Left lung (tissue), 10 donors: ENCODE results near the gene GINS2. TPM values are rescaled to one million over a fixed set of nuclear protein-coding genes. Genes with fewer than 3 reads are reported as not detected.

ENCODE experiments used
- ATAC-seq: fragments of 200-7000 bp; cut with Tn5 transposase; one replicate; pipeline ENCODE4 v1.9.1; 2020; ENCODE audit warnings: moderate library complexity
- DNase-seq, 4 donors: peaks; one replicate each; pipeline ENCODE4 v3.0.0-alpha.2; 2013 to 2020
- H3K27ac ChIP-seq, 2 donors: fragments of 200-600 bp; sonication (generic) in 1 of 2; one replicate each; pipeline versions ENCODE4 v1.5.0 to v1.8.0; 2020 to 2021
- H3K27me3 ChIP-seq, 2 donors: fragments of 200-600 bp; sonication (generic) in 1 of 2; one replicate each; pipeline versions ENCODE4 v1.5.0 to v1.8.0; 2020 to 2021
- H3K36me3 ChIP-seq, 2 donors: fragments of 200-600 bp; sonication (generic) in 1 of 2; one replicate each; pipeline versions ENCODE4 v1.5.0 to v1.8.0; 2020 to 2021
- H3K4me1 ChIP-seq, 2 donors: fragments of 200-600 bp; one replicate each; pipeline ENCODE4 v1.8.0; 2021
- H3K4me3 ChIP-seq, 2 donors: fragments of 200-600 bp; sonication (generic) in 1 of 2; one replicate each; pipeline versions ENCODE4 v1.5.0 to v1.8.0; 2020 to 2021; ENCODE audit warnings: mild to moderate bottlenecking in 1 of 2
- H3K9me3 ChIP-seq, 2 donors: fragments of 200-600 bp; sonication (generic) in 1 of 2; one replicate each; pipeline versions ENCODE4 v1.5.0 to v1.8.0; 2020 to 2021
- CTCF ChIP-seq, 2 donors: fragments of 200-600 bp; sonication (generic) in 1 of 2; IDR thresholded peaks; one replicate each; pipeline versions ENCODE4 v1.5.0 to v1.8.0; 2021; ENCODE audit warnings: antibody characterized with exemption in 2 of 2
- intact Hi-C, 2 donors: fragments of 100-400 bp; cut with DNase I; formaldehyde crosslinking; loops; one replicate each; pipeline versions ENCODE4 v1.11.2 to v1.14.2; 2022
- polyA plus RNA-seq, 6 donors: library from polyadenylated mRNA; unstranded; fragments of 120-200 nt; gene quantifications; one replicate each; pipeline ENCODE4 v1.2.1, GENCODE V29; 2013; ENCODE audit not compliant: insufficient read length in 6 of 6
- total RNA-seq, 2 donors: library from RNA; stranded (reverse); fragmentation: NEBNext Ultra II Directional; extraction: Animal tissue kit (Norgen Biotek cat#: 25700); gene quantifications; one replicate each; pipeline ENCODE4 v1.2.1, GENCODE V29; 2021
- donor health status: DM: no; HTN: yes; CAD: no.
- donor health status: DM: no; HTN: no; CAD: no.

The GINS2 gene
- total and polyA plus RNA-seq, 8 donors, result 4.2 to 17.4 (median 13.8) TPM

DNA sequence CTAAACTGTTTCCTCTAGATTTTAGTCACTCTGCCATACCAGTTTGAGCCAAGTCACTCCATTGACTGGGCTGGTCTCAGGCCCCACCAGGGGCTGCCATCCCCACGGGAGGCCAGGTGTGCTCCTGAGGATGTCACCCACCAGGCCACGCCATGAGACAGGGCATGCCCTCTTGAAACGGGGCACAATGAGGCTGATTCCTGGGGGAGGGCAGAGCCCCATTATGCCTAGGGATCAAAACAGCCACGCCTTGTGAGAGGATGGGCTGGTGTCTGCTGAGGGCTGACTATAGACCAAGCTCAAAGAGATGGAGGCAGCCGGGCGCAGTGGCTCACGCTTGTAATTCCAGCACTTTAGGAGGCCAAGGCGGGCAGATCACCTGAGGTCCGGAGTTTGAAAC lies 21.5 kb downstream of the GINS2 start:
- no peaks in the 10 kb centered on the region for H3K9me3 ChIP-seq
- H3K36me3 ChIP-seq, result peaks cover 0 to 99% of the 10 kb centered on the region in 2 donors

GRCh38 chr16:85665929-85666328 lies 22.8 kb downstream of the GINS2 start:
- no peak for TF ChIP-seq CTCF (IDR thresholded peaks at IDR 0.05)
- H3K27ac ChIP-seq, result no peak overlapping the region
- DNase-seq (peak in 1 of 4 donors; percentile 55), ATAC-seq (no peak)
- H3K27me3 ChIP-seq, result no peaks in the 10 kb centered on the region
- no peaks in the 10 kb centered on the region for H3K9me3 ChIP-seq
- H3K4me1 ChIP-seq, result no peaks in the 10 kb centered on the region
- intact Hi-C loops, result no loop called here
- H3K36me3 ChIP-seq, result peaks cover 0 to 100% of the 10 kb centered on the region in 2 donors
- no peak overlapping the region for H3K4me3 ChIP-seq

More for the DNA sequence above, 21.5 kb downstream of the GINS2 start:
- no peak overlapping the region for H3K4me3 ChIP-seq
- no peaks in the 10 kb centered on the region for H3K27me3 ChIP-seq
- no peak overlapping the region for H3K27ac ChIP-seq
- no peaks in the 10 kb centered on the region for H3K4me1 ChIP-seq
- no peak for DNase-seq
- ATAC-seq, result no peak
- intact Hi-C loops, result no loop called here
- no peak for TF ChIP-seq CTCF (IDR thresholded peaks at IDR 0.05)

DNA sequence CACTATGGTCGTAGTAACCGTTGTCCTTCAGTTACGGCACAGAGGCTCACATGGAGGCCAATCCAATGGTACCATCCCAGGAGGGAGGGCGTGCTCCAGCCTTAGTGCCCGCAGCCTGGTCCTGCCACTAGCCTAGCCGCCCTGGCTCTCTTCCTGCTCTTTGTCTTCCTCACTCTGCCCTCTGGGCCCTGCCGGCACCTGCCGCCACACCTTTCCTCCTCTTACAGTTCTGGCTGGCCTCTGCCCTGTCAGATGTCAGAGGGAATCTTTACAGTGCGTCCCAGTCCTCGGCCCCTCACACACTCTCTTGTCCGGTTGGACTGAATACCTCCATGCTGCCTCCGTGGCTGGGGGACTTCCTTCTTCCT lies 23.4 kb downstream of the GINS2 start:
- H3K27me3 ChIP-seq, result no peaks in the 10 kb centered on the region
- peaks cover 0 to 100% of the 10 kb centered on the region in 2 donors for H3K36me3 ChIP-seq
- H3K27ac ChIP-seq, result no peak overlapping the region
- intact Hi-C loops, result no loop called here
- no peaks in the 10 kb centered on the region for H3K4me1 ChIP-seq
- no peak for ATAC-seq
- no peak for DNase-seq
- TF ChIP-seq CTCF (IDR thresholded peaks at IDR 0.05), result no peak
- H3K4me3 ChIP-seq, result no peak overlapping the region
- H3K9me3 ChIP-seq, result no peaks in the 10 kb centered on the region

DNA sequence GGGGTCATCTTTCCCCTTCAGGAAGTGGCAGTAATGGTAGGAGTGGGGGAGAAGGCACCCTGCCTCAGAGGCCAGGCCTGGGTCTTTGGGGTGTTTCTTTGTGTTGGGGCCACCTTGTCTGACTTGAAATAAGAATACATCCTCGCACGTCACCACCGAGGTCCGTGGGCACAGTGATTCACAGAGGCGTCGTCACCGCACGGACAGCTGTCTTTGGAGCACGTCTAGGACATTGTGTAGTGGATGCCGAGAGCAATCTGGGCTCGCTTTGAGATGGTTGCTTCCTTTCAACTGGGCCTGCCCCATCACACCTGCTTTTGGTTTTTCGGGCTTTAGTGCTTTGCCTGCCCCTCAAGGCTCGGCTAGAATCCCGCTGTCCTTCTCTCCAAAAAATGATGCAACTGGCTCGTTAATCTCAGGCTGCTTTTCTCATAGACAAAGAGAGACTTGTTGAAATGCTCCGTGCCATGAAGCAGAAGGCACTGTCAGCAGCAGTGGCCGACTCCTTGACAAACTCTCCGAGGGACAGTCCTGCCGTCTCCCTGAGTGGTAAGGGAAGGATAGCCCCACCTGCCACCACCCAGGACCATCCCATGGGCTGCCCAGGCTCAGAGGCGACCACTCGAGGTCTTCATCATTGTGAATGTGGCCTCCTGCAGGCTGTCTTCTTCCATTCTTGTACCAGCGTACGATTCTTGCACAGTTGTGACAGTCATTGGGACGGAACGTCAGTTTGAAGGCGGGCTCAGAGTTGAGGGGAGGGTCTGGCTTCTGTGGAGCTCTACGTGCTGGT lies 24.0 kb downstream of the GINS2 start:
- Histone ChIP-seq H3K36me3 (peaks cover 0 to 100% of the 10 kb centered on the region in 2 donors), H3K9me3 (no peaks in the 10 kb centered on the region), H3K4me3 (no peak overlapping the region), H3K4me1 (no peaks in the 10 kb centered on the region), H3K27ac (no peak overlapping the region), H3K27me3 (no peaks in the 10 kb centered on the region)
- ATAC-seq (no peak), DNase-seq (peak in 2 of 4 donors; percentile 30 to 47)
- no peak for TF ChIP-seq CTCF (IDR thresholded peaks at IDR 0.05)
- intact Hi-C loops, result no loop called here

DNA sequence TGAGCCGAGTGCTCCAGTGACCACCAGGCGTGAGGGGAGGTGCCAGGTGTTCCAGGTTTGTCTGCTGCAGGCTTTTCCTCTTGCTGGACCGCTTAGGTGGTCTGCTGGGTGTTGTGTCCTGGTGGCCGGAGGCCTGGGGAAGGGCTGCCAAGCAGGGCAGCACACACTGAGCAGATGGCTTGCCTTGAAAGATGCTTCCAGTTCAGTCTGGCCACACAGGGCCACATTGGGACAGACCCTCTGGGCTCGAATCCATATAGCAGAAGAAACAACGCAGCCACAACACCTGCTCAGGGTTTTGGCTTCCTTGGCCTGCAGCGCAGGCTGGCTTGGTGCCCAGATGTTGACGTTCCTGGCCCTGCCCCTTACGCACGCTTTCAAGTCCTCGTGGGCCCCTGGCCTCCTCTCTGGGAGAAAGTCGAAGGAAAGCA lies 24.8 kb downstream of the GINS2 start:
- intact Hi-C loops, result no loop called here
- peaks cover 0 to 100% of the 10 kb centered on the region in 2 donors for H3K36me3 ChIP-seq

More for the DNA sequence above, 24.8 kb downstream of the GINS2 start:
- Histone ChIP-seq H3K9me3 (no peaks in the 10 kb centered on the region), H3K4me1 (no peaks in the 10 kb centered on the region), H3K4me3 (no peak overlapping the region), H3K27ac (no peak overlapping the region), H3K27me3 (no peaks in the 10 kb centered on the region)
- DNase-seq (peak in 3 of 4 donors; percentile 30 to 62 (median 61)), ATAC-seq (peak; percentile 10)
- no peak for TF ChIP-seq CTCF (IDR thresholded peaks at IDR 0.05)
